Measurements from ENCODE around the gene SAMD1.

The SAMD1 gene

GRCh38 chr19:14113762-14114414, 23.3 kb upstream of the SAMD1 start:
- peak in 9 of 51 donors; percentile 6 to 34 (median 16) for DNase-seq

GRCh38 chr19:14112809-14113385, 22.3 kb upstream of the SAMD1 start:
- peak in 5 of 51 donors; percentile 6 to 13 (median 11) for DNase-seq

GRCh38 chr19:14112051-14112808, 21.7 kb upstream of the SAMD1 start:
- peak in 1 of 51 donors; percentile 9 for DNase-seq

- no peak for DNase-seq
Measured at GRCh38 chr19:14111486-14111885, 20.9 kb upstream of the SAMD1 start.

GRCh38 chr19:14110650-14111049, 20.1 kb upstream of the SAMD1 start:
- DNase-seq, result no peak

GRCh38 chr19:14107581-14108461, 17.3 kb upstream of the SAMD1 start:
- peak in 6 of 51 donors; percentile 13 to 48 (median 26) for DNase-seq

GRCh38 chr19:14106840-14107239, 16.3 kb upstream of the SAMD1 start:
- DNase-seq, result no peak

- no peak for DNase-seq
Measured at GRCh38 chr19:14105680-14106079, 15.1 kb upstream of the SAMD1 start.

- DNase-seq, result no peak
Measured at GRCh38 chr19:14103310-14103709, 12.8 kb upstream of the SAMD1 start.

GRCh38 chr19:14102756-14103155, 12.2 kb upstream of the SAMD1 start:
- no peak for DNase-seq

GRCh38 chr19:14102102-14102696, 11.6 kb upstream of the SAMD1 start:
- no peak for DNase-seq

- no peak for DNase-seq
Measured at GRCh38 chr19:14101003-14101545, 10.5 kb upstream of the SAMD1 start.

GRCh38 chr19:14097532-14098151, 7.1 kb upstream of the SAMD1 start:
- DNase-seq, result no peak

- no peak for DNase-seq
Measured at GRCh38 chr19:14096272-14096992, 5.9 kb upstream of the SAMD1 start.

GRCh38 chr19:14094854-14095253, 4.3 kb upstream of the SAMD1 start:
- no peak for DNase-seq

GRCh38 chr19:14093117-14093823, 2.7 kb upstream of the SAMD1 start:
- no peak for DNase-seq

- DNase-seq, result peak in 4 of 51 donors; percentile 18 to 53 (median 38)
Measured at GRCh38 chr19:14091813-14092462, 1.4 kb upstream of the SAMD1 start.

GRCh38 chr19:14091081-14091812, 696 bp upstream of the SAMD1 start:
- DNase-seq, result peak in 42 of 51 donors; percentile 43 to 92 (median 80)

Data from hypothalamus (tissue), 51 donors.